ENCODE results near the gene FBN2. TPM values are rescaled to one million over a fixed set of nuclear protein-coding genes. Genes with fewer than 3 reads are reported as not detected.

FBN2 gene
- total and polyA plus RNA-seq, 12 donors = 2.9 to 28.9 (median 13.5) TPM

DNA sequence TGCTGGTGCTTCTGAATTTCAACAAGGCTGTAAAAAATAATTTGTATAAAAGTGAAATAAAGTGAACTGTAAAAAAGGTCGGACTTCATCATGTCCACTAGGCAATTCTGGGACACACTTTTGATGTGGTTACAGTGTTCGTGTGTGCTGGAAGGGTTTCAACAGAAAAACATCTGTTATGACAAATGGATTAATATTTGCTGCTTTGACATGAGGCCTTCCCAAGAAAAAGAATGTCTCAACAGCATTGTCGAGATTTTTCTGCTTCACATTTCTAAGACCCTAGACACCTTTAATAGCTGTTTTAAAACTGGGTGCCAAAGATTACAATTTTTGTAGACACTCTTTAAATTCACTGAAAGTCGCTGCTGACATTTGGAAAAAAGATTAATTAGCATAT, 237.9 kb downstream of the FBN2 start:
- 76 to 77% methylated on average over 4 of the region's 4 CpGs for WGBS, 2 donors
- intact Hi-C loops (cut with DNase I) = no loop called here
- Histone ChIP-seq H3K27ac (no peak overlapping the region), H3K9me3 (no peaks in the 10 kb centered on the region), H3K4me3 (no peak overlapping the region), H3K36me3 (peaks cover 0 to 17% (median 0%) of the 10 kb centered on the region in 9 donors), H3K27me3 (no peaks in the 10 kb centered on the region), H3K4me1 (peaks cover 0 to 7% (median 0%) of the 10 kb centered on the region in 9 donors)
- no peak for ATAC-seq
- no peak for DNase-seq
- TF ChIP-seq, protein P1, sequence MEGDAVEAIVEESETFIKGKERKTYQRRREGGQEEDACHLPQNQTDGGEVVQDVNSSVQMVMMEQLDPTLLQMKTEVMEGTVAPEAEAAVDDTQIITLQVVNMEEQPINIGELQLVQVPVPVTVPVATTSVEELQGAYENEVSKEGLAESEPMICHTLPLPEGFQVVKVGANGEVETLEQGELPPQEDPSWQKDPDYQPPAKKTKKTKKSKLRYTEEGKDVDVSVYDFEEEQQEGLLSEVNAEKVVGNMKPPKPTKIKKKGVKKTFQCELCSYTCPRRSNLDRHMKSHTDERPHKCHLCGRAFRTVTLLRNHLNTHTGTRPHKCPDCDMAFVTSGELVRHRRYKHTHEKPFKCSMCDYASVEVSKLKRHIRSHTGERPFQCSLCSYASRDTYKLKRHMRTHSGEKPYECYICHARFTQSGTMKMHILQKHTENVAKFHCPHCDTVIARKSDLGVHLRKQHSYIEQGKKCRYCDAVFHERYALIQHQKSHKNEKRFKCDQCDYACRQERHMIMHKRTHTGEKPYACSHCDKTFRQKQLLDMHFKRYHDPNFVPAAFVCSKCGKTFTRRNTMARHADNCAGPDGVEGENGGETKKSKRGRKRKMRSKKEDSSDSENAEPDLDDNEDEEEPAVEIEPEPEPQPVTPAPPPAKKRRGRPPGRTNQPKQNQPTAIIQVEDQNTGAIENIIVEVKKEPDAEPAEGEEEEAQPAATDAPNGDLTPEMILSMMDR (IDR thresholded peaks at IDR 0.05) = no peak

DNA sequence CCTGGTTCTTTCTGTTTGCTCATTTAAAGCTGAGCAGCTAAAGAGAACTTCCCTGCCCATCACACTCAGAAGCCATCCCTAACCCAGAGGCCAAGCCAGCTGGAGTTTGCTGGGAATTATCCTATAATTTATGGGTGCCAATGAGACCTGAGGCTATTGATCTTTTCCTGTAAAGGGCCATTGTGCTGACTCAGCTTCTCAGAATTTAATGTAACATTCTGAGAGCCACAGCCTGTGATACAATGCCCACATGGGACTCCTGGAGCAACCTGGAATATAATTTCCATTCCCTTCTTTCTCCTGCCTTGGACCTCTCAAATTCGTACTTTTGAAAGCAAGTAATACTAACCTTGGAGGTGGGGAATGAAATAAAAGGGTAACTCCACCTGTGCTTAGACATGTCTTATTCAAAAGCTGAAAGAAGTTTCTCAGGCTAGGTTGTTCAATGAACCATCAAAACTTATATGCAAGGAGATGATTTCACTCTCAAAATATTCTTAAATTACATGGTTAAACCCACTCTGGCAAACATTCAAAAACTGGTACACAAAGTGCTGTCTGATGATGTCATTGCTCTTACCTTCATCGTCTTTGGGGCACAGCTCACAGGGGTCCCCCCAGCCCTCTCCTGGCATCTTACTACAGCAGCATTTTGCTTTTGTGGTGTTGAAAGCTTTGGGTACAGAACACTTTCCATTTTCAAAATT, 247.7 kb downstream of the FBN2 start:
- no peaks in the 10 kb centered on the region for H3K4me1 ChIP-seq
- no peaks in the 10 kb centered on the region for H3K27me3 ChIP-seq
- H3K36me3 ChIP-seq = peaks cover 0 to 35% (median 0%) of the 10 kb centered on the region in 9 donors
- 57 to 61% methylated on average over 2 of the region's 2 CpGs for WGBS, 2 donors
- intact Hi-C loops (cut with DNase I) = no loop called here
- ATAC-seq (no peak), DNase-seq (no peak)
- no peaks in the 10 kb centered on the region for H3K9me3 ChIP-seq
- TF ChIP-seq, protein P1 (IDR thresholded peaks at IDR 0.05) = no peak
- no peak overlapping the region for H3K4me3 ChIP-seq
- H3K27ac ChIP-seq = no peak overlapping the region

DNA sequence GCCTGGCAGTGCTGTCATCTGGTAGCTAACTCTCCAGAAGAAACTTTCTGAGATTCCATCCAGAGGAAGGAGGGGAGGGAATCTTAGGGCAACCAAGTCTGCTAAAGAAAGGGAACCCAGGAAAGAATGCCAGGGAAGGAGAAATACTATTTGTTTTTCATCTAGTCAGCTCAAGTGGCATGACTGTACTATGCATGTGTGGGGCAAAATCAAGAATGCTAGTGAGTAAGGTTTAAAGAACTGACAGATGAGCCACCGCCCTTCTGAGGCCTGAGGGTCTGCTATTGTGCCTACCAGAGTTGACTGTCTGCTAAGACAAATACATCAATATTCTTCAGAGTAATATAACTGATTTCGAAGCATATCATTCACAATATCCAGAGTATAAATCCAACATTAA, 250.3 kb downstream of the FBN2 start:
- H3K36me3 ChIP-seq = peaks cover 0 to 36% (median 0%) of the 10 kb centered on the region in 9 donors
- WGBS, 2 donors = 82 to 93% methylated on average over 2 of the region's 2 CpGs
- DNase-seq (no peak), ATAC-seq (no peak)
- intact Hi-C loops (cut with DNase I) = no loop called here
- no peak overlapping the region for H3K4me3 ChIP-seq
- H3K4me1 ChIP-seq = no peaks in the 10 kb centered on the region
- TF ChIP-seq, protein P1 (IDR thresholded peaks at IDR 0.05) = no peak
- H3K27ac ChIP-seq = no peak overlapping the region
- no peaks in the 10 kb centered on the region for H3K27me3 ChIP-seq
- no peaks in the 10 kb centered on the region for H3K9me3 ChIP-seq

DNA sequence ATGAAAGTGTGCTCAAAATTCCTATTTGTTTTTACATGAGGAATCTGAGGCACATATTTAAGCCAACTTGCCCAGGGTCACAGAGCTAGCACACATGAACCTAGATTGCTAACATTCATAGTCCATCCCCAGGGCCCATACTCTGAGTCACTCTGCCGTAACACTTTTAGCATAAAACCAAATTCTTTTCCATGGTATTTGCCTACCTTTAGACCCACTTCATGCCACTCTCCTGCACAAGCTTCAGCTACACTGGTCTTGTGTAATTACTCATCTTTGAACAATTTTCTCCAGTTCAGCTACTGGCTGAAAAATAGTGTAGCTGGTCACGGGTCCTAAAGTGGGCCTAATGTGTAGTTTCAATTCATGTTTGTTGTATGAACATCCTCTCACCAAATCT, 253.8 kb downstream of the FBN2 start:
- H3K27me3 ChIP-seq = no peaks in the 10 kb centered on the region
- H3K27ac ChIP-seq = no peak overlapping the region
- ATAC-seq (no peak), DNase-seq (no peak)
- no peaks in the 10 kb centered on the region for H3K4me1 ChIP-seq
- WGBS, 2 donors = 95 to 96% methylated on average over 2 of the region's 2 CpGs
- H3K9me3 ChIP-seq = no peaks in the 10 kb centered on the region
- H3K4me3 ChIP-seq = no peak overlapping the region
- peaks cover 0 to 33% (median 0%) of the 10 kb centered on the region in 9 donors for H3K36me3 ChIP-seq
- intact Hi-C loops (cut with DNase I) = no loop called here
- TF ChIP-seq, protein P1 (IDR thresholded peaks at IDR 0.05) = no peak

Data from heart right ventricle (tissue), 16 donors.